K562 (cell line): ENCODE data around the gene CCDC50. TPM values are rescaled to one million over a fixed set of nuclear protein-coding genes. Genes with fewer than 3 reads are reported as not detected.

Experiments
- ATAC-seq: fragments of 200-7000 bp; cut with Tn5 transposase; 3 replicates; pipeline ENCODE4 v1.9.1; 2020; ENCODE audit warnings: moderate library complexity
- BruUV-seq: library from RNA; stranded (reverse); fragments of 400-500 nt; replicated peaks from 2 replicates; lab custom pipeline; 2021; lab: Mats Ljungman, UMichigan
- CTCF ChIA-PET: fragments of 300-600 bp; formaldehyde crosslinking; extraction: SDS; loops from one replicate; lab custom pipeline; 2021; ENCODE audit warnings: low intra/inter-chr PET ratio; lab: Yijun Ruan, JAX
- POLR2A ChIA-PET: fragments of 300-600, 350-650 bp; sonication (Branson Sonifier 250); formaldehyde crosslinking; extraction: SDS; loops from one replicate; lab custom pipeline; 2021; ENCODE audit warnings: antibody characterized with exemption, inconsistent platforms; lab: Yijun Ruan, JAX
- DNase-seq, 4 experiments: peaks; one replicate each; pipeline versions ENCODE4 v3.0.0 to v3.0.0-alpha.2; 2011 to 2018; ENCODE audit warnings: low spot score in 3 of 4, mixed read lengths in 3 of 4; ENCODE audit errors: extremely low read depth in 1 of 4
- FAIRE-seq: peaks from 2 replicates; lab custom pipeline; 2011; peaks lifted over from hg19 to GRCh38; lab: Jason Lieb, UNC
- H2AFZ ChIP-seq: 2 replicates; pipeline ENCODE4 v1.6.0; 2011; ENCODE audit warnings: low read depth, low read length, control low read depth, inconsistent platforms
- H3K27ac ChIP-seq: fragments of 200-600 bp; 3 replicates; pipeline ENCODE4 v1.8.0; 2011; ENCODE audit warnings: low read depth, mild to moderate bottlenecking, control low read depth, inconsistent platforms, low read length, moderate library complexity, mixed read lengths; ENCODE audit errors: extremely low read depth
- H3K27me3 ChIP-seq, 2 experiments: fragments of 300-600 bp in 1 of 2; 2 replicates in 1 of 2; 3 replicates in 1 of 2; pipeline versions ENCODE4 v1.6.0 to v1.8.0; 2011; ENCODE audit warnings: inconsistent platforms in 2 of 2, low read length in 2 of 2, mild to moderate bottlenecking in 1 of 2, mixed read lengths in 1 of 2, moderate library complexity in 1 of 2; ENCODE audit not compliant: control insufficient read depth in 2 of 2, insufficient read depth in 2 of 2
- H3K36me3 ChIP-seq: fragments of 300-600 bp; 3 replicates; pipeline ENCODE4 v1.8.0; 2011; ENCODE audit warnings: mild to moderate bottlenecking, low read length, inconsistent platforms; ENCODE audit not compliant: control insufficient read depth, insufficient read depth
- H3K4me1 ChIP-seq, 2 experiments: fragments of 200-600 bp in 1 of 2; replicated peaks in 1 of 2; 2 replicates in 1 of 2; 3 replicates in 1 of 2; pipeline versions ENCODE4 v1.5.1 to v1.8.0; 2011; ENCODE audit warnings: inconsistent platforms in 2 of 2, low read length in 2 of 2, mild to moderate bottlenecking in 1 of 2, mixed read lengths in 1 of 2, moderate library complexity in 1 of 2; ENCODE audit not compliant: control insufficient read depth in 2 of 2, insufficient read depth in 2 of 2
- H3K4me2 ChIP-seq: 2 replicates; pipeline ENCODE4 v1.6.1; 2011; ENCODE audit warnings: low read length, control low read depth, inconsistent platforms, mixed read lengths; ENCODE audit not compliant: insufficient read depth
- H3K4me3 ChIP-seq: fragments of 200-600 bp; sonication (generic), shearing (Covaris generic); 2 replicates; pipeline ENCODE4 v1.5.1; 2016; ENCODE audit warnings: control low read depth, inconsistent platforms
- H3K79me2 ChIP-seq: fragments of 200-600 bp; 3 replicates; pipeline ENCODE4 v1.8.0; 2011; ENCODE audit warnings: low read length, inconsistent platforms; ENCODE audit not compliant: control insufficient read depth, insufficient read depth
- H3K9ac ChIP-seq, 2 experiments: 2 replicates each; pipeline versions ENCODE4 v1.6.0 to v1.6.1; 2011; ENCODE audit warnings: low read depth in 2 of 2, low read length in 2 of 2, control low read depth in 1 of 2, inconsistent platforms in 1 of 2, mild to moderate bottlenecking in 1 of 2, mixed read lengths in 1 of 2; ENCODE audit not compliant: insufficient read depth in 1 of 2
- H3K9me1 ChIP-seq: one replicate; pipeline ENCODE4 v1.6.0; 2011; ENCODE audit warnings: inconsistent platforms, mild to moderate bottlenecking, low read length, moderate library complexity; ENCODE audit not compliant: control insufficient read depth, insufficient read depth
- H3K9me3 ChIP-seq: replicated peaks from 2 replicates; pipeline ENCODE4 v1.5.1; 2011; ENCODE audit warnings: low read depth, low read length, inconsistent platforms; ENCODE audit not compliant: control insufficient read depth, insufficient read depth
- H4K20me1 ChIP-seq: replicated peaks from 2 replicates; pipeline ENCODE4 v1.6.1; 2011; ENCODE audit warnings: low read length, inconsistent platforms, mixed read lengths; ENCODE audit not compliant: control insufficient read depth, insufficient read depth
- CBX1 ChIP-seq: sonication (generic); IDR thresholded peaks from 2 replicates; pipeline ENCODE4 v1.6.1; 2016; ENCODE audit warnings: antibody characterized with exemption, low read depth, mild to moderate bottlenecking
- CHD1 ChIP-seq: fragments of 200-600 bp; sonication (generic); IDR thresholded peaks from one replicate; pipeline ENCODE4 v1.6.1; 2012; ENCODE audit warnings: mild to moderate bottlenecking, moderate library complexity, low read length, inconsistent platforms
- CHD4 ChIP-seq: fragments of 200-600 bp; sonication (generic); IDR thresholded peaks from 3 replicates; pipeline ENCODE4 v1.6.1; 2012; ENCODE audit warnings: low read depth, mild to moderate bottlenecking, mixed read lengths, low read length, inconsistent platforms; ENCODE audit not compliant: insufficient read depth, insufficient replicate concordance, poor library complexity, severe bottlenecking
- EHMT2 ChIP-seq: fragments of 450-650 bp; IDR thresholded peaks from 2 replicates; pipeline ENCODE4 v1.6.1; 2018; ENCODE audit warnings: antibody characterized with exemption
- ESRRA ChIP-seq: fragments of 450-650 bp; IDR thresholded peaks from 2 replicates; pipeline ENCODE4 v1.6.1; 2014; ENCODE audit warnings: low read depth, mild to moderate bottlenecking, moderate library complexity, borderline replicate concordance
- FOXK2 ChIP-seq, 2 experiments: fragments of 450-650 bp; IDR thresholded peaks in 1 of 2; conservative IDR thresholded peaks in 1 of 2; 2 replicates each; pipeline ENCODE4 v1.6.1; 2016; ENCODE audit warnings: low read depth in 2 of 2, mild to moderate bottlenecking in 1 of 2
- NFYB ChIP-seq: IDR thresholded peaks from 2 replicates; pipeline ENCODE4 v1.6.1; 2011; ENCODE audit warnings: mild to moderate bottlenecking, moderate library complexity; ENCODE audit not compliant: insufficient read length; ENCODE audit errors: extremely low read depth
- SIN3B ChIP-seq: fragments of 450-650 bp; IDR thresholded peaks from 2 replicates; pipeline ENCODE4 v1.6.1; 2017; ENCODE audit warnings: low read depth, mild to moderate bottlenecking, moderate library complexity
- ZBTB26 ChIP-seq: fragments of 450-650 bp; formaldehyde crosslinking; IDR thresholded peaks from 2 replicates; pipeline ENCODE4 v1.4.0; 2022; ENCODE audit warnings: missing genetic modification characterization
- ZMIZ1 ChIP-seq, 2 experiments: fragments of 150-350 bp in 1 of 2; IDR thresholded peaks; 2 replicates each; pipeline ENCODE4 v1.6.1; 2012 to 2016; ENCODE audit warnings: low read depth in 2 of 2, low read length in 2 of 2, mild to moderate bottlenecking in 1 of 2, moderate library complexity in 1 of 2
- ZNF395 ChIP-seq: fragments of 200-800 bp; sonication (Bioruptor generic); IDR thresholded peaks from 2 replicates; pipeline ENCODE4 v1.6.1; 2017; ENCODE audit warnings: missing genetic modification characterization, missing compliant biosample characterization
- ZNF41 ChIP-seq: fragments of 250-450 bp; sonication (Bioruptor Pico); conservative IDR thresholded peaks from 2 replicates; pipeline ENCODE4 v1.4.0; 2020; ENCODE audit warnings: mild to moderate bottlenecking
- WGBS: fragments of 100-300 bp; shearing (Covaris generic); methylation state at CpG from one replicate; pipeline ENCODE4 v1.1.6; 2016; ENCODE audit warnings: low coverage, mixed read lengths; ENCODE audit not compliant: insufficient coverage; ENCODE audit errors: missing lambda C conversion rate; 5-methylcytosine and 5-hydroxymethylcytosine counted together
- in situ Hi-C: fragments of 300-500 bp; cut with MboI; formaldehyde crosslinking; loops from 4 replicates; pipeline ENCODE4 v1.15.0; 2018; ENCODE audit warnings: inconsistent platforms, mixed read lengths
- intact Hi-C: fragments of 100-400 bp; cut with micrococcal nuclease; formaldehyde crosslinking; loops from 2 replicates; pipeline ENCODE4 v1.14.2; 2022
- polyA plus RNA-seq, 8 experiments: library from polyadenylated mRNA; depleted of rRNA in 4 of 8; stranded (reverse) in 5 of 8; unstranded in 3 of 8; fragments of >200 nt; fragmentation: Nextera tagmentation in 2 of 8; fragmentation: Illumina TruSeq in 1 of 8; extraction: Ambion mirVana in 2 of 8; extraction: Trizol in 1 of 8; gene quantifications; 2 replicates each; pipeline versions ENCODE4 v1.2.1 to v1.2.3, GENCODE V29; 2011 to 2014; ENCODE audit warnings: inconsistent platforms in 1 of 8, missing spikeins in 1 of 8
- total RNA-seq, 7 experiments: library from RNA; depleted of rRNA in 6 of 7; stranded (reverse); fragments of >200 nt in 6 of 7; fragmentation: Illumina TruSeq in 2 of 7; extraction: Trizol in 2 of 7; gene quantifications; 2 replicates each; pipeline versions ENCODE4 v1.2.1 to v1.2.3, GENCODE V29; 2011 to 2021; ENCODE audit warnings: low replicate concordance in 1 of 7

CCDC50 gene
- total and polyA plus RNA-seq, 9 of the 15 experiments (the other 6 are each of a cell fraction or from before 2014, with no cell fraction given), result 8.4 to 63.4 (median 40.4) TPM

DNA sequence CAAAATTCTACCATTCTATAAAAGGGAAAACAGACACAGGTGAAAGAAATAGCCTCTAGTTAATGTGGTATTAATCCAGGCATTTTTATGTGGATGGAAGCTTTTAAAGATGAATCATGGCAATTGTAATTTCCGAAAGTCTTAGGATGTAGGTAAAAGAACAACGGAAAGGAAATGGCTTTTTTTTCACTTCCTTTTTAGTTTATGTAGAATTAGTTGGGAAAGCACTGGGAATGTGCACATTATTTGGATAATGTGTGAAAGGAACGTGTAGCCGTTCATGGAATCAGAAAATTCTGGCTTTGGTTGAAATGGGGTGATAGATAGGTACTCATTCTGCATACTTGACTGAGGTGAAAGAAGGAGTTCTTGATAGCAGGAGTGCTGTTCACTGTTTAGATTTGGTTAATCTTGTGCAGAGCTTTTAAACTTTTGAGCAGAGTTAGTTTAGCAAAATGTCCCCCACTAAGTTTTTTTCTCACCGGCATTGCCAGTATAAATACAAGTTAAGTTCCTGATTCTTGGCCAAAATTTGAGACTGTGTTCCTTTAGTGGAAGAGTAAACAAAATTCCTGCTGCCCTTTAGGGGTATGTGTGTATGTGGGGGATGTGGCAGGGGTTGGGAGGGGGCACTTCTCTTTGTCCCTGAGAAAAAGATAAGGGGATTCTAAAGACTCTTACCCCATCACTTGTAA lies 21.3 kb downstream of the CCDC50 start:
- Histone ChIP-seq H2AFZ (no peak overlapping the region), H3K27ac (no peak overlapping the region), H4K20me1 (no peaks in the 10 kb centered on the region), H3K4me3 (no peak overlapping the region), H3K27me3 (no peaks in the 10 kb centered on the region), H3K4me2 (no peak overlapping the region), H3K9me3 (no peaks in the 10 kb centered on the region), H3K4me1 (no peaks in the 10 kb centered on the region), H3K79me2 (peaks cover 20% of the 10 kb centered on the region), H3K9me1 (no peaks in the 10 kb centered on the region), H3K36me3 (no peaks in the 10 kb centered on the region), H3K9ac (no peak overlapping the region)
- ATAC-seq (no peak), DNase-seq (no peak), FAIRE-seq (no peak)
- TF ChIP-seq CHD1, result no peak
- no peak for TF ChIP-seq ZBTB26 (CRISPR knock-in tag)
- TF ChIP-seq EHMT2, result no peak
- no peak for TF ChIP-seq ZNF41 (CRISPR knock-in tag)
- no peak for TF ChIP-seq ZNF395 (CRISPR knock-in tag)
- no peak for TF ChIP-seq FOXK2 (conservative IDR thresholded peaks at IDR 0.05 in 1 of 2, IDR thresholded peaks at IDR 0.05 in 1 of 2; ENCODE audit: low read depth in 2 of 2)
- no peak for TF ChIP-seq CBX1
- TF ChIP-seq NFYB, result no peak
- no peak for TF ChIP-seq ESRRA
- TF ChIP-seq ZMIZ1 (IDR thresholded peaks at IDR 0.05; ENCODE audit: low read depth in 2 of 2, low read length in 2 of 2), result no peak
- no peak for TF ChIP-seq CHD4
- TF ChIP-seq SIN3B, result no peak
- intact Hi-C loops, result no loop called here
- CTCF ChIA-PET, result no interaction called here
- in situ Hi-C loops, result no loop called here
- POLR2A ChIA-PET, result no interaction called here
- no CpG with 5 or more reads among the region's 5 CpGs for WGBS
- BruUV-seq, result no TSS peak
